ENCODE results near the gene PVALEF. TPM values are rescaled to one million over a fixed set of nuclear protein-coding genes. Genes with fewer than 3 reads are reported as not detected.
"Not testable (repeated sequence)": the region's sequence is repeated elsewhere in the genome, so short reads cannot be mapped to it uniquely, and the experiment has no call there.

The PVALEF gene
- total RNA-seq, 2 donors from 2014 or later: not detected

GRCh38 chr17:81150377-81151077, 14.8 kb upstream of the PVALEF start:
- H3K4me1 ChIP-seq (replicated peaks): no peaks in the 10 kb centered on the region
- 79% methylated on average over 12 of the region's 14 CpGs for WGBS
- no peak for DNase-seq (ENCODE audit: low spot score)
- no peaks in the 10 kb centered on the region for H3K36me3 ChIP-seq
- intact Hi-C loops (cut with DNase I): no loop called here
- no peak overlapping the region for H3K27ac ChIP-seq
- no peaks in the 10 kb centered on the region for H3K9me3 ChIP-seq
- H3K4me3 ChIP-seq: no peak overlapping the region
- no peaks in the 10 kb centered on the region for H3K27me3 ChIP-seq (replicated peaks; ENCODE audit: insufficient read depth)
- no peak for TF ChIP-seq POLR2A (IDR thresholded peaks at IDR 0.05)
- TF ChIP-seq, protein P1, sequence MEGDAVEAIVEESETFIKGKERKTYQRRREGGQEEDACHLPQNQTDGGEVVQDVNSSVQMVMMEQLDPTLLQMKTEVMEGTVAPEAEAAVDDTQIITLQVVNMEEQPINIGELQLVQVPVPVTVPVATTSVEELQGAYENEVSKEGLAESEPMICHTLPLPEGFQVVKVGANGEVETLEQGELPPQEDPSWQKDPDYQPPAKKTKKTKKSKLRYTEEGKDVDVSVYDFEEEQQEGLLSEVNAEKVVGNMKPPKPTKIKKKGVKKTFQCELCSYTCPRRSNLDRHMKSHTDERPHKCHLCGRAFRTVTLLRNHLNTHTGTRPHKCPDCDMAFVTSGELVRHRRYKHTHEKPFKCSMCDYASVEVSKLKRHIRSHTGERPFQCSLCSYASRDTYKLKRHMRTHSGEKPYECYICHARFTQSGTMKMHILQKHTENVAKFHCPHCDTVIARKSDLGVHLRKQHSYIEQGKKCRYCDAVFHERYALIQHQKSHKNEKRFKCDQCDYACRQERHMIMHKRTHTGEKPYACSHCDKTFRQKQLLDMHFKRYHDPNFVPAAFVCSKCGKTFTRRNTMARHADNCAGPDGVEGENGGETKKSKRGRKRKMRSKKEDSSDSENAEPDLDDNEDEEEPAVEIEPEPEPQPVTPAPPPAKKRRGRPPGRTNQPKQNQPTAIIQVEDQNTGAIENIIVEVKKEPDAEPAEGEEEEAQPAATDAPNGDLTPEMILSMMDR (IDR thresholded peaks at IDR 0.05): no peak
- TF ChIP-seq POLR2AphosphoS5 (IDR thresholded peaks at IDR 0.05): no peak

GRCh38 chr17:81151278-81151677, 14.0 kb upstream of the PVALEF start:
- Histone ChIP-seq H3K36me3 (no peaks in the 10 kb centered on the region), H3K27me3 (replicated peaks; ENCODE audit: insufficient read depth) (no peaks in the 10 kb centered on the region), H3K4me1 (replicated peaks) (no peaks in the 10 kb centered on the region), H3K27ac (no peak overlapping the region), H3K4me3 (no peak overlapping the region), H3K9me3 (no peaks in the 10 kb centered on the region)
- DNase-seq (ENCODE audit: low spot score): no peak
- 76% methylated on average over 12 of the region's 13 CpGs for WGBS
- TF ChIP-seq, protein P1 (IDR thresholded peaks at IDR 0.05): no peak
- TF ChIP-seq POLR2AphosphoS5 (IDR thresholded peaks at IDR 0.05) (no peak), POLR2A (IDR thresholded peaks at IDR 0.05) (no peak)
- intact Hi-C loops (cut with DNase I): no loop called here

DNA sequence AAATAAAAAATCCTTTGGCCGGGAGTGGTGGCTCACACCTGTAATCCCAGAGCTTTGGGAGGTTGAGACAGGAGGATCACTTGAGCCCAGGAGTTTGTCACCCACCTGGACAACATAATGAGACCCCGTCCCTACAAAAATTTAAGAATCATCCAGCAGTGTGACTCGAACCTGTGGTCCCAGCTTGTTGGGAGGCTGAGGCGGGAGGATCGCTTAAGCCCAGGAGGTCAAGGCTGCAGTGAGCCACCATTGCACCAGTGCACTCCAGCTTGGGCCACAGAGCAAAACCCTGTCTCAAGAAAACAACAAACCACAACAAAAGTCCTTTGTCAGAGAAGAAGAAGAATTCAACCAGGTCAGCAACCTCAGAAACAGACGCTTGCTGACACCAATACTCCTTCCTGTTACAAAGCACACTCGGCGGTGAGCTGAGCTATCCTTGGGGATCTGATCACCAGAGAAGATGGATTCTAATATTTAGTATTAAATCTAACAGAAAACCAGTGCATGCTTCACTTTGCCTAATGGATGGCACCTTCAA, 12.9 kb upstream of the PVALEF start:
- TF ChIP-seq POLR2A (IDR thresholded peaks at IDR 0.05) (no peak), POLR2AphosphoS5 (IDR thresholded peaks at IDR 0.05) (no peak)
- TF ChIP-seq, protein P1 (IDR thresholded peaks at IDR 0.05): no peak
- no peaks in the 10 kb centered on the region for H3K27me3 ChIP-seq (replicated peaks; ENCODE audit: insufficient read depth)
- no peaks in the 10 kb centered on the region for H3K36me3 ChIP-seq
- no peak overlapping the region for H3K27ac ChIP-seq
- no peaks in the 10 kb centered on the region for H3K4me1 ChIP-seq (replicated peaks)
- no peaks in the 10 kb centered on the region for H3K9me3 ChIP-seq
- no peak overlapping the region for H3K4me3 ChIP-seq
- WGBS: 89% methylated on average over 8 of the region's 8 CpGs
- intact Hi-C loops (cut with DNase I): no loop called here
- no peak for DNase-seq (ENCODE audit: low spot score)

- no peaks in the 10 kb centered on the region for H3K9me3 ChIP-seq
- no peak for DNase-seq (ENCODE audit: low spot score)
- 88% methylated on average over 17 of the region's 17 CpGs for WGBS
- H3K27ac ChIP-seq: no peak overlapping the region
- no peak overlapping the region for H3K4me3 ChIP-seq
- intact Hi-C loops (cut with DNase I): no loop called here
- no peaks in the 10 kb centered on the region for H3K27me3 ChIP-seq (replicated peaks; ENCODE audit: insufficient read depth)
- no peaks in the 10 kb centered on the region for H3K4me1 ChIP-seq (replicated peaks)
- no peak for TF ChIP-seq POLR2A (IDR thresholded peaks at IDR 0.05)
- no peak for TF ChIP-seq POLR2AphosphoS5 (IDR thresholded peaks at IDR 0.05)
- TF ChIP-seq, protein P1 (IDR thresholded peaks at IDR 0.05): no peak
- H3K36me3 ChIP-seq: no peaks in the 10 kb centered on the region
These were observed 11.9 kb upstream of the PVALEF start for GRCh38 chr17:81153340-81153803.

DNA sequence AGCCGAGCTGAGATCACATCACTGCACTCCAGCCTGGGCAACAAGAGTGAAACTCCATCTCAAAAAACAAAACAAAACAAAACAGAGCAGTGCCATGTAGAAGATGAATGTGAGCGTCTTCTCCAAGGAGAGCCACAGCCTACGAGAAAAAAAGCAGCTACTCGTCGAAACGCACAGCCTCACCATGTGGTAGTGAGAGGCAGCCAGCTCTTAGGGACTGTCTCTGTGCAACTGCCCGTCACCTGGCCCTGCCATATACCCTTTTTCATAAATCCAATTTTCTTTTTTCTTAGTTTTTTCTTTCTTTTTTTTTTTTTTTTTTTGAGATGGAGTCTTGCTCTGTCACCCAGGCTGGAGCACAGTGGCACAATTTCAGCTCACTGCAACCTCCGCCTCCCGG, 11.3 kb upstream of the PVALEF start:
- 94% methylated on average over 9 of the region's 9 CpGs for WGBS
- H3K4me1 ChIP-seq (replicated peaks); H3K9me3 ChIP-seq; H3K36me3 ChIP-seq; H3K27me3 ChIP-seq (replicated peaks; ENCODE audit: insufficient read depth); DNase-seq (ENCODE audit: low spot score); H3K27ac ChIP-seq; H3K4me3 ChIP-seq; intact Hi-C loops (cut with DNase I): not testable (repeated sequence)

All from prostate gland (tissue), 2 donors.